ENCODE data around the gene SETMAR. TPM values are rescaled to one million over a fixed set of nuclear protein-coding genes. Genes with fewer than 3 reads are reported as not detected.

SETMAR gene
- polyA plus RNA-seq, 1 donor (not counting 4 experiments of a cell fraction or from before 2014, with no cell fraction given): 12.7 TPM

DNA sequence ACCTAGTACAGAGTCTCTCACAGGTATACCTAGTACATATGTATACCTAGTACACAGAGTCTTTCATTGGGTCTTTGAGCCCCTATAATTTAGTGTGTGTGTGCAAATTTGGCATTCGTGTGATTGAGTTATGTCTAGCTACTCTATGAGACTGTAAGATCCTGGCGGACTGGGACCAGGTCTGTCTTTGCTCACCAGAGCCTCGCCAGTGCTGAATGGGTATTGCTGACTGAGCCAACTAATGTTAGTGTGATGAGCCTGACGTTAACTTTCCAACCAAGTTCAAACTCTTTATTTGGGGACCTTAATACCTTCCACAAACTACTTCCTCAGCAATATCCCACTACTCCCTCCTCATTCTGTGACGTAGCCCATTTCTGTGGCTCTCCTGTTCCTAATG lies 35.6 kb downstream of the SETMAR start:
- DNase-seq (ENCODE audit: low read depth, low spot score) (no peak), FAIRE-seq (no peak)
- Histone ChIP-seq H3K4me2 (ENCODE audit: control insufficient read depth, extremely low read depth, insufficient read depth, low read depth, low read length) (no peak overlapping the region), H3K4me1 (ENCODE audit: control insufficient read depth, extremely low read depth, insufficient read depth, low read length) (no peaks in the 10 kb centered on the region), H4K20me1 (ENCODE audit: control insufficient read depth, extremely low read depth, insufficient read depth, low read length) (no peaks in the 10 kb centered on the region), H3K27me3 (ENCODE audit: control insufficient read depth, extremely low read depth, insufficient read depth, low read length) (no peaks in the 10 kb centered on the region), H3K36me3 (ENCODE audit: control insufficient read depth in 2 of 2, extremely low read depth in 1 of 2, insufficient read depth in 2 of 2, low read length in 2 of 2) (no peaks in the 10 kb centered on the region), H3K9me3 (ENCODE audit: control insufficient read depth, low read depth, low read length) (no peaks in the 10 kb centered on the region), H3K9ac (ENCODE audit: control insufficient read depth, extremely low read depth, insufficient read depth, low read length) (no peak overlapping the region), H3K9me1 (ENCODE audit: control insufficient read depth, extremely low read depth, insufficient read depth, low read length) (no peaks in the 10 kb centered on the region), H2AFZ (ENCODE audit: control insufficient read depth, low read length) (no peak overlapping the region), H3K27ac (ENCODE audit: control insufficient read depth, insufficient read depth, low read length) (no peak overlapping the region), H3K79me2 (ENCODE audit: control insufficient read depth, insufficient read depth, low read length) (no peaks in the 10 kb centered on the region), H3K4me3 (ENCODE audit: control insufficient read depth in 2 of 3, extremely low read depth in 1 of 3, insufficient read depth in 2 of 3, low read depth in 1 of 3, low read length in 3 of 3) (no peak overlapping the region)
- no peak for TF ChIP-seq EZH2 (IDR thresholded peaks at IDR 0.05; ENCODE audit: low read length)
- TF ChIP-seq, protein P1, sequence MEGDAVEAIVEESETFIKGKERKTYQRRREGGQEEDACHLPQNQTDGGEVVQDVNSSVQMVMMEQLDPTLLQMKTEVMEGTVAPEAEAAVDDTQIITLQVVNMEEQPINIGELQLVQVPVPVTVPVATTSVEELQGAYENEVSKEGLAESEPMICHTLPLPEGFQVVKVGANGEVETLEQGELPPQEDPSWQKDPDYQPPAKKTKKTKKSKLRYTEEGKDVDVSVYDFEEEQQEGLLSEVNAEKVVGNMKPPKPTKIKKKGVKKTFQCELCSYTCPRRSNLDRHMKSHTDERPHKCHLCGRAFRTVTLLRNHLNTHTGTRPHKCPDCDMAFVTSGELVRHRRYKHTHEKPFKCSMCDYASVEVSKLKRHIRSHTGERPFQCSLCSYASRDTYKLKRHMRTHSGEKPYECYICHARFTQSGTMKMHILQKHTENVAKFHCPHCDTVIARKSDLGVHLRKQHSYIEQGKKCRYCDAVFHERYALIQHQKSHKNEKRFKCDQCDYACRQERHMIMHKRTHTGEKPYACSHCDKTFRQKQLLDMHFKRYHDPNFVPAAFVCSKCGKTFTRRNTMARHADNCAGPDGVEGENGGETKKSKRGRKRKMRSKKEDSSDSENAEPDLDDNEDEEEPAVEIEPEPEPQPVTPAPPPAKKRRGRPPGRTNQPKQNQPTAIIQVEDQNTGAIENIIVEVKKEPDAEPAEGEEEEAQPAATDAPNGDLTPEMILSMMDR (optimal IDR thresholded peaks at IDR 0.05 in 1 of 3, IDR thresholded peaks at IDR 0.05 in 1 of 3, conservative IDR thresholded peaks at IDR 0.05 in 1 of 3; ENCODE audit: extremely low read depth in 1 of 3, insufficient read depth in 2 of 3, low read length in 3 of 3): no peak
- dilution Hi-C loops (cut with MboI; ENCODE audit: extremely low pct_ligation_motif_present, low sequenced_read_pairs): no loop called here

DNA sequence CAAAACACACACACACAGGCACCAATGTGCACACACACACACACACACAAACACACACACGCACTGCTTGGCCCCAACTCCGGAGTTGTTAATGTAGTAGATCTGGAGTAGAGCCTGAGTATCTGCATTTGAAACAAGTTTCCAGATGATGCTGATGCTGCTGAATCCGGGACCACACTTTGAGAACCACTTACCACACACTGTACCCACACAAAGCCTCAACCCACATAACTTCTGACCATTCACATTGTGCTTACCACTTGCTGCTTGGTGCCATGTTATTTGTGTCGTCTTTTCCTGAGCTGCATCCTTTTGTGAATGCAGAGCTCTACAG lies 36.9 kb downstream of the SETMAR start:
- no peak for FAIRE-seq

More for the DNA sequence above, 36.9 kb downstream of the SETMAR start:
- H3K27me3 ChIP-seq (ENCODE audit: control insufficient read depth, extremely low read depth, insufficient read depth, low read length): no peaks in the 10 kb centered on the region
- H3K79me2 ChIP-seq (ENCODE audit: control insufficient read depth, insufficient read depth, low read length): no peaks in the 10 kb centered on the region
- H3K9me1 ChIP-seq (ENCODE audit: control insufficient read depth, extremely low read depth, insufficient read depth, low read length): no peaks in the 10 kb centered on the region
- no peaks in the 10 kb centered on the region for H3K36me3 ChIP-seq (ENCODE audit: control insufficient read depth in 2 of 2, extremely low read depth in 1 of 2, insufficient read depth in 2 of 2, low read length in 2 of 2)
- H2AFZ ChIP-seq (ENCODE audit: control insufficient read depth, low read length): no peak overlapping the region
- H3K4me3 ChIP-seq (ENCODE audit: control insufficient read depth in 2 of 3, extremely low read depth in 1 of 3, insufficient read depth in 2 of 3, low read depth in 1 of 3, low read length in 3 of 3): no peak overlapping the region
- dilution Hi-C loops (cut with MboI; ENCODE audit: extremely low pct_ligation_motif_present, low sequenced_read_pairs): no loop called here
- H3K9ac ChIP-seq (ENCODE audit: control insufficient read depth, extremely low read depth, insufficient read depth, low read length): no peak overlapping the region
- TF ChIP-seq EZH2 (IDR thresholded peaks at IDR 0.05; ENCODE audit: low read length): no peak
- TF ChIP-seq, protein P1 (optimal IDR thresholded peaks at IDR 0.05 in 1 of 3, IDR thresholded peaks at IDR 0.05 in 1 of 3, conservative IDR thresholded peaks at IDR 0.05 in 1 of 3; ENCODE audit: extremely low read depth in 1 of 3, insufficient read depth in 2 of 3, low read length in 3 of 3): no peak
- DNase-seq (ENCODE audit: low read depth, low spot score): no peak
- H3K9me3 ChIP-seq (ENCODE audit: control insufficient read depth, low read depth, low read length): no peaks in the 10 kb centered on the region
- H3K4me1 ChIP-seq (ENCODE audit: control insufficient read depth, extremely low read depth, insufficient read depth, low read length): no peaks in the 10 kb centered on the region
- H3K27ac ChIP-seq (ENCODE audit: control insufficient read depth, insufficient read depth, low read length): no peak overlapping the region
- H4K20me1 ChIP-seq (ENCODE audit: control insufficient read depth, extremely low read depth, insufficient read depth, low read length): no peaks in the 10 kb centered on the region
- H3K4me2 ChIP-seq (ENCODE audit: control insufficient read depth, extremely low read depth, insufficient read depth, low read depth, low read length): no peak overlapping the region

Measured in keratinocyte (primary cell).